SK-N-SH treated with all-trans-retinoic acid at 6 μM for 48 hours (cell line): ENCODE measurements around the gene PARP9.

Experiments used
- ISL1 ChIP-seq: fragments of 250-450 bp; sonication (Bioruptor Pico); IDR thresholded peaks from 2 replicates; pipeline ENCODE4 v2.1.2; 2022; ENCODE audit warnings: mild to moderate bottlenecking, moderate library complexity
- OSR1 ChIP-seq: fragments of 250-450 bp; sonication (Bioruptor Pico); IDR thresholded peaks from 2 replicates; pipeline ENCODE4 v1.8.0; 2022; ENCODE audit warnings: moderate library complexity, mild to moderate bottlenecking, inconsistent platforms
- PPARA ChIP-seq: fragments of 250-450 bp; sonication (Bioruptor Pico); IDR thresholded peaks from 2 replicates; pipeline ENCODE4 v1.5.0; 2020; ENCODE audit warnings: mild to moderate bottlenecking, borderline replicate concordance
- RARB ChIP-seq: fragments of 250-450 bp; sonication (Bioruptor Pico); IDR thresholded peaks from 2 replicates; pipeline ENCODE4 v1.8.0; 2021; ENCODE audit warnings: mild to moderate bottlenecking, moderate library complexity
- TOX ChIP-seq: fragments of 250-450 bp; sonication (Bioruptor Pico); IDR thresholded peaks from 2 replicates; pipeline ENCODE4 v1.8.0; 2021; ENCODE audit warnings: mild to moderate bottlenecking, moderate library complexity, borderline replicate concordance
- ZC3H10 ChIP-seq: fragments of 250-450 bp; sonication (Bioruptor Pico); IDR thresholded peaks from 2 replicates; pipeline ENCODE4 v1.5.1; 2021; ENCODE audit warnings: mild to moderate bottlenecking, moderate library complexity
- ZFP3 ChIP-seq: fragments of 250-450 bp; sonication (Bioruptor Pico); IDR thresholded peaks from 2 replicates; pipeline ENCODE4 v1.5.0; 2020; ENCODE audit warnings: mild to moderate bottlenecking, moderate library complexity
- TF ChIP-seq, protein P1 (sequence below): fragments of 250-450 bp; sonication (Bioruptor Pico); IDR thresholded peaks from 2 replicates; pipeline ENCODE4 v1.5.1; 2020; ENCODE audit warnings: low read depth, mild to moderate bottlenecking, moderate library complexity

DNA sequence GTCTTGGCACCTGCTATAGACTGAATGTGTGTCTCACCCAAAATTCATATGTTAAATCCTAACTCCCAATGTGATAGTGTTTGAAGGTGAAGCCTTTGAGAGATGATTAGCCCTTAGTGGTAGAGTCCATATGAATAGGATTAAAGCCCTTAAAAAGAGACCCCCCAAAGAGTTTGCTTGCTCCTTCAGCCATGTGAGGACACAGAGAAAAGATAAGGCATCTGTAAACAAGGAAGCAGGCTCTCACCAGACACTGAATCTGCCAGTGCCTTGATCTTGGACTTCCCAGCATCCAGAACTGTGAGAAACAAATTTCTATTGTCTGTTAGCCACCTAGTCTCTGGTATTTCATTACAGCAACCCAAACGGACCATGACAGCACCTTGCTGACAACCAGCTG lies 65.9 kb downstream of the PARP9 start:
- TF ChIP-seq ZFP3 (CRISPR knock-in tag), result no peak
- TF ChIP-seq ZC3H10 (CRISPR knock-in tag), result no peak
- no peak for TF ChIP-seq PPARA (CRISPR knock-in tag)
- no peak for TF ChIP-seq ISL1 (CRISPR knock-in tag)
- TF ChIP-seq OSR1 (CRISPR knock-in tag), result no peak
- no peak for TF ChIP-seq TOX (CRISPR knock-in tag)
- TF ChIP-seq, protein P1, sequence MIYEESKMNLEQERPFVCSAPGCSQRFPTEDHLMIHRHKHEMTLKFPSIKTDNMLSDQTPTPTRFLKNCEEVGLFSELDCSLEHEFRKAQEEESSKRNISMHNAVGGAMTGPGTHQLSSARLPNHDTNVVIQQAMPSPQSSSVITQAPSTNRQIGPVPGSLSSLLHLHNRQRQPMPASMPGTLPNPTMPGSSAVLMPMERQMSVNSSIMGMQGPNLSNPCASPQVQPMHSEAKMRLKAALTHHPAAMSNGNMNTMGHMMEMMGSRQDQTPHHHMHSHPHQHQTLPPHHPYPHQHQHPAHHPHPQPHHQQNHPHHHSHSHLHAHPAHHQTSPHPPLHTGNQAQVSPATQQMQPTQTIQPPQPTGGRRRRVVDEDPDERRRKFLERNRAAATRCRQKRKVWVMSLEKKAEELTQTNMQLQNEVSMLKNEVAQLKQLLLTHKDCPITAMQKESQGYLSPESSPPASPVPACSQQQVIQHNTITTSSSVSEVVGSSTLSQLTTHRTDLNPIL (CRISPR knock-in tag), result no peak
- TF ChIP-seq RARB, result no peak
